Measurements from ENCODE around the gene CFAP70. TPM values are rescaled to one million over a fixed set of nuclear protein-coding genes. Genes with fewer than 3 reads are reported as not detected.

CFAP70 gene
- total RNA-seq, 1 donor from 2014 or later = 0.86 TPM

- H3K36me3 Mint-ChIP-seq (ENCODE audit: unreplicated experiment) = peaks cover 16% of the 10 kb centered on the region
- H3K9me3 Mint-ChIP-seq (ENCODE audit: unreplicated experiment) = no peaks in the 10 kb centered on the region
- H3K4me3 Mint-ChIP-seq (ENCODE audit: unreplicated experiment) = peak within 1 kb of the TSS; percentile 95
- H3K27me3 Mint-ChIP-seq (ENCODE audit: unreplicated experiment) = no peaks in the 10 kb centered on the region
- H3K4me1 Mint-ChIP-seq (ENCODE audit: unreplicated experiment) = peaks cover 30% of the 10 kb centered on the region
- TF ChIP-seq, protein P1, sequence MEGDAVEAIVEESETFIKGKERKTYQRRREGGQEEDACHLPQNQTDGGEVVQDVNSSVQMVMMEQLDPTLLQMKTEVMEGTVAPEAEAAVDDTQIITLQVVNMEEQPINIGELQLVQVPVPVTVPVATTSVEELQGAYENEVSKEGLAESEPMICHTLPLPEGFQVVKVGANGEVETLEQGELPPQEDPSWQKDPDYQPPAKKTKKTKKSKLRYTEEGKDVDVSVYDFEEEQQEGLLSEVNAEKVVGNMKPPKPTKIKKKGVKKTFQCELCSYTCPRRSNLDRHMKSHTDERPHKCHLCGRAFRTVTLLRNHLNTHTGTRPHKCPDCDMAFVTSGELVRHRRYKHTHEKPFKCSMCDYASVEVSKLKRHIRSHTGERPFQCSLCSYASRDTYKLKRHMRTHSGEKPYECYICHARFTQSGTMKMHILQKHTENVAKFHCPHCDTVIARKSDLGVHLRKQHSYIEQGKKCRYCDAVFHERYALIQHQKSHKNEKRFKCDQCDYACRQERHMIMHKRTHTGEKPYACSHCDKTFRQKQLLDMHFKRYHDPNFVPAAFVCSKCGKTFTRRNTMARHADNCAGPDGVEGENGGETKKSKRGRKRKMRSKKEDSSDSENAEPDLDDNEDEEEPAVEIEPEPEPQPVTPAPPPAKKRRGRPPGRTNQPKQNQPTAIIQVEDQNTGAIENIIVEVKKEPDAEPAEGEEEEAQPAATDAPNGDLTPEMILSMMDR (IDR thresholded peaks at IDR 0.05) = no peak
- H3K27ac Mint-ChIP-seq (ENCODE audit: unreplicated experiment) = peak within 1 kb of the TSS; percentile 95
- peak; percentile 95 for DNase-seq (ENCODE audit: extremely low spot score, unreplicated experiment)
Measured at GRCh38 chr10:73252445-73253224, 106.0 kb downstream of the CFAP70 start, which contains the start of gene MRPS16. Gene MRPS16, minus strand, starts transcription at chr10:73252644. Its CDS starts 162 bp downstream, at chr10:73252482.

GRCh38 chr10:73251683-73252444, 106.8 kb downstream of the CFAP70 start:
- Mint-ChIP-seq H3K27ac (ENCODE audit: unreplicated experiment) (peak overlapping the region; percentile 95), H3K4me1 (ENCODE audit: unreplicated experiment) (peaks cover 33% of the 10 kb centered on the region), H3K4me3 (ENCODE audit: unreplicated experiment) (peak overlapping the region; percentile 95), H3K36me3 (ENCODE audit: unreplicated experiment) (peaks cover 16% of the 10 kb centered on the region), H3K27me3 (ENCODE audit: unreplicated experiment) (no peaks in the 10 kb centered on the region), H3K9me3 (ENCODE audit: unreplicated experiment) (no peaks in the 10 kb centered on the region)
- TF ChIP-seq, protein P1 (IDR thresholded peaks at IDR 0.05) = no peak
- no peak for DNase-seq (ENCODE audit: extremely low spot score, unreplicated experiment)

DNA sequence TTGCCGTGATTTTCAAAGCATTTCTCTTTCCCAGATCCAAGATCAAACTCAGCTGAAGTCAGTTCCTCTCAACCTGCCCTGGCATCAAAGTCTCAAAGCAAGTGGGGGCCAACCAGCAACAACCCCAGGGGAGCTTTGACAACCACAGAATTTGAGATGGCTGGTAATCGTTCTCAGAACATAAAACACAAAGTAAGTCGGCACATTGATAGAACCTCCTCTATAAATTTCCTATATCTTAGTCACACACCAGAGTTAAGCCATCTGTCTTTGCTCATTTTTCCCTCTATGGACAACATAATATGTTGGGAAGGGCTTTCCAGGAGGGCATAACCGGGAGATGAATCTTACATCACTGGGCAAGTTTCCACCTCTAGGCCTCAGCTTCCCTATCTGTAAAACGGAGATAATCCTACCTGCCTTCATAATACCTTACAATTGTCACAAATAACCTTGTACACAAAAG, 110.4 kb downstream of the CFAP70 start:
- TF ChIP-seq, protein P1 (IDR thresholded peaks at IDR 0.05) = no peak
- Mint-ChIP-seq H3K4me1 (ENCODE audit: unreplicated experiment) (peaks cover 58% of the 10 kb centered on the region), H3K27me3 (ENCODE audit: unreplicated experiment) (no peaks in the 10 kb centered on the region), H3K9me3 (ENCODE audit: unreplicated experiment) (no peaks in the 10 kb centered on the region), H3K27ac (ENCODE audit: unreplicated experiment) (peak overlapping the region; percentile 87), H3K36me3 (ENCODE audit: unreplicated experiment) (peaks cover 33% of the 10 kb centered on the region), H3K4me3 (ENCODE audit: unreplicated experiment) (peak overlapping the region; percentile 94)
- DNase-seq (ENCODE audit: extremely low spot score, unreplicated experiment) = no peak

DNA sequence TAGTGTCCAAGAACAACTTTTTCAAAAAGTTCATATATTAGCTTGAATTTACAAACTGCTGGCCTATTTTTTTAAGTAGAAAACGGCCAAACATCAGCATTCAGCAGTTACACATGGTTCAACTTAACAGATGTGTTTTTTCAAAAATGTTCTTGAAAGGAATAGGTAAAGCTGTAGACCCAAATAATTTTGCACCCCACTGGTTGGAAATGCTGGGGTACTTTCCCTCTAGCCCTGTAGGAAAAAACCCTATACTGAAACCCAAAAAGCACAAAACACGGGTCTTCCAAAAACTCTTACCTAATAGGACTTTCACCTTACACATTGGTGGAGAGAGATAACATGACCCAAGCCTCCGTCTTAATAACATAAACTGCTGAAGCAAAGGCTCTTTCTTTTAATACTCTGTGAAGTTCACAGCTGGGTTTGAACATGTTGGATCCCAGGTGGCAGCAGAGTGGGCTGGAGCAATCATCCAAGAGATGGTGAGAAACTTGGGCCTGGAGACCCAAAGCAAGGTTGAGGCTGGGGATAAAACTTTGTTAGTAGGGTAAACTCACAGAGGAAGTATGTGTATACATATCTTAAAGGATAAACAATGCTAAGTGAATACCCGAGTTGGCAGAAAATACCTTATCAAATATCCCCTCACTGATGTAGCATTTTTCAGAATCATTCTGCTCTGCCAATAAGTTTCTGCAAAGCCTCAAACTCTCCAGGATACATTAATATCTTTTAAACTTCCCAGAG, 111.0 kb downstream of the CFAP70 start:
- TF ChIP-seq, protein P1 (IDR thresholded peaks at IDR 0.05) = no peak
- DNase-seq (ENCODE audit: extremely low spot score, unreplicated experiment) = no peak
- H3K9me3 Mint-ChIP-seq (ENCODE audit: unreplicated experiment) = no peaks in the 10 kb centered on the region
- H3K36me3 Mint-ChIP-seq (ENCODE audit: unreplicated experiment) = peaks cover 38% of the 10 kb centered on the region
- no peaks in the 10 kb centered on the region for H3K27me3 Mint-ChIP-seq (ENCODE audit: unreplicated experiment)
- peak overlapping the region; percentile 94 for H3K4me3 Mint-ChIP-seq (ENCODE audit: unreplicated experiment)
- H3K4me1 Mint-ChIP-seq (ENCODE audit: unreplicated experiment) = peaks cover 53% of the 10 kb centered on the region
- H3K27ac Mint-ChIP-seq (ENCODE audit: unreplicated experiment) = peak overlapping the region; percentile 87

Data from osteocyte (in vitro differentiated cells).